ENCODE measurements around the gene PIGS.

Gene PIGS

GRCh38 chr17:28550858-28551257 is 20.5 kb downstream of the PIGS start:
- DNase-seq (ENCODE audit: low read depth) = no peak

- no peak for DNase-seq (ENCODE audit: low read depth)
These were observed 21.8 kb downstream of the PIGS start for GRCh38 chr17:28549236-28550132.

- DNase-seq (ENCODE audit: low read depth) = no peak
These were observed 22.8 kb downstream of the PIGS start for GRCh38 chr17:28548417-28549130.

- peak; percentile 48 for DNase-seq (ENCODE audit: low read depth)
These were observed 23.5 kb downstream of the PIGS start for GRCh38 chr17:28547623-28548416.

- DNase-seq (ENCODE audit: low read depth) = no peak
These were observed 24.2 kb downstream of the PIGS start for GRCh38 chr17:28547096-28547622.

GRCh38 chr17:28545787-28546415 is 25.4 kb downstream of the PIGS start:
- DNase-seq (ENCODE audit: low read depth) = no peak

- no peak for DNase-seq (ENCODE audit: low read depth)
These were observed 26.2 kb downstream of the PIGS start for GRCh38 chr17:28545141-28545503.

- DNase-seq (ENCODE audit: low read depth) = no peak
These were observed 26.8 kb downstream of the PIGS start for GRCh38 chr17:28544402-28545140.

- DNase-seq (ENCODE audit: low read depth) = no peak
These were observed 29.9 kb downstream of the PIGS start for GRCh38 chr17:28541439-28541838.

GRCh38 chr17:28540231-28540630 is 31.1 kb downstream of the PIGS start:
- no peak for DNase-seq (ENCODE audit: low read depth)

- DNase-seq (ENCODE audit: low read depth) = no peak
These were observed 32.9 kb downstream of the PIGS start for GRCh38 chr17:28538296-28538895.

GRCh38 chr17:28537219-28537610 is 34.1 kb downstream of the PIGS start:
- DNase-seq (ENCODE audit: low read depth) = no peak

GRCh38 chr17:28536532-28537218 is 34.6 kb downstream of the PIGS start:
- no peak for DNase-seq (ENCODE audit: low read depth)

- no peak for DNase-seq (ENCODE audit: low read depth)
These were observed 36.5 kb downstream of the PIGS start for GRCh38 chr17:28534740-28535375.

GRCh38 chr17:28533091-28533807 is 38.1 kb downstream of the PIGS start:
- DNase-seq (ENCODE audit: low read depth) = no peak

GRCh38 chr17:28532050-28532960 is 39.0 kb downstream of the PIGS start:
- DNase-seq (ENCODE audit: low read depth) = no peak

GRCh38 chr17:28530926-28531325 is 40.4 kb downstream of the PIGS start:
- no peak for DNase-seq (ENCODE audit: low read depth)

- DNase-seq (ENCODE audit: low read depth) = no peak
These were observed 41.1 kb downstream of the PIGS start for GRCh38 chr17:28530250-28530649.
